Measurements from ENCODE around the gene UBE2I. TPM values are rescaled to one million over a fixed set of nuclear protein-coding genes. Genes with fewer than 3 reads are reported as not detected.

The UBE2I gene
- total RNA-seq, 2 experiments from 2014 or later, result 198 to 199 TPM

- Mint-ChIP-seq H3K27ac (no peak overlapping the region), H3K27me3 (peaks cover 2% of the 10 kb centered on the region), H3K9me3 (no peaks in the 10 kb centered on the region), H3K4me1 (no peaks in the 10 kb centered on the region), H3K4me3 (no peak overlapping the region), H3K36me3 (ENCODE audit: low read depth) (no peaks in the 10 kb centered on the region)
- ChIA-PET CTCF (no interaction called here), POLR2A (no interaction called here)
- no peak for DNase-seq
Observed at GRCh38 chr16:1281517-1281916, 27.9 kb upstream of the UBE2I start.

DNA sequence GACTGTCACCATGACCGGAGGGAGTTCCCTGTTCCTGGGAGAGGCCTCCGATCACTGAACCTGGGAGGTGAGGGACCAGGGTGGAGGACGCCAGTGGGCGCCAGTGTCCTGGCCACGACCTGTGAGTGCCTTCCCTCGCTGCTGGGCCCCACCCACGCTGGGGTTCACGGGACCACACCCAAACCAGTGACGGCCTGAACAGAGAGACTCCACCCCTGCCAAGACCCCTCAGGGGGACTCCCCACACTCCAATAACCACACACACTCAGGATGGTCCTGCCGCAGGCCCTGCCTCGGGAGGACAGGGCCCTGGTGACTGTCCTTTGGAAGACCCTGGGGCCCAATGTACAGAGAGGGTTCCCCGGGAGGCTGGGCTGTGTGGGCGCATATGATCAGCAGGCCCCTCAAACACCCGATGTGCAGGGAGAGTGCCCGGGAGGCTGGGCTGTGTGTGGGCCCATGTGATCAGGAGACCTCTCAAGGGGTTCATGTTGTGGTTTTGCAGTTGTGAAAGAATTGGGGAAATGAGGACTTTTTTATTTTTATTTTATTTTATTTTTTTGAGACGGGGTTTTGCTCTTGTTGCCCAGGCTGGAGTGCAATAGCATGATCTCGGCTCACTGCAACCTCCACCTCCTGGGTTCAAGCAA, 27.0 kb upstream of the UBE2I start:
- ChIA-PET POLR2A (no interaction called here), CTCF (no interaction called here)
- peaks cover 2% of the 10 kb centered on the region for H3K27me3 Mint-ChIP-seq
- H3K36me3 Mint-ChIP-seq (ENCODE audit: low read depth), result no peaks in the 10 kb centered on the region
- no peak overlapping the region for H3K4me3 Mint-ChIP-seq
- DNase-seq, result no peak
- no peaks in the 10 kb centered on the region for H3K9me3 Mint-ChIP-seq
- H3K4me1 Mint-ChIP-seq, result no peaks in the 10 kb centered on the region
- H3K27ac Mint-ChIP-seq, result no peak overlapping the region

- Mint-ChIP-seq H3K27me3 (peaks cover 5% of the 10 kb centered on the region), H3K4me3 (no peak overlapping the region), H3K4me1 (no peaks in the 10 kb centered on the region), H3K9me3 (no peaks in the 10 kb centered on the region), H3K27ac (no peak overlapping the region), H3K36me3 (ENCODE audit: low read depth) (no peaks in the 10 kb centered on the region)
- no peak for DNase-seq
- POLR2A ChIA-PET, result no interaction called here
- CTCF ChIA-PET, result no interaction called here
Observed at GRCh38 chr16:1283296-1283695, 26.1 kb upstream of the UBE2I start.

DNA sequence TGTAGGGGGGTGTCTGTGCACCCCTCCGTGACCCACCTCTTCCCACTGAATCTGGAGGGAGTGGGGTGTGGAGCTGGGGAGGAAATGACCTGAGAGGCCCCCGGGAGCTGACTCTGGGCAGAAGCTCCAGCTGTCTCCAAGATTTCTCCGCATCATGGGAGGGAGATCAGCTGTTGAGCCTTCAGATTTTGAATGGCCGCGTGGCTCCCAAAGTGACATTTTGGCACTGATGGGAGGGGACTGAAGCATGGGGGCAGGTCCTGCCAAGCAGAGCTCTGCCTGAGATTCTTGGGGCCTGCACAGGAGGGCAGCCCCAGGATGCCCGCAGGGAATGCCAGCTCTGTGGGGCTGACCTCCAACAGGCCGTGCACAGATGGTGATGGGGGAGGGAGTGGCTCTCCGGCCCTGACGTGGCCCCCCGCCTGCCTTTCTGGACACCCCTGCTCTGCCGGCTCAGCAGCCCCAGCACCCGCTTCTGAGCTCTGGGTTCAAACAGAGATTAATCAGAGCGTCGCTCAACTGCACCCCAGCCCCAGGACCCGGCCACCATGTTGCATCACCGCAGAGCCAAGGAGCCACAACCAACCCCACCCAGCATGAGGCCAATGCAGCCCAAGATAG, 25.3 kb upstream of the UBE2I start:
- no peak overlapping the region for H3K27ac Mint-ChIP-seq
- no peaks in the 10 kb centered on the region for H3K4me1 Mint-ChIP-seq
- DNase-seq, result no peak
- ChIA-PET POLR2A (no interaction called here), CTCF (interaction anchor here (0.5 kb wide), 1 partner anchor 87 kb away, joined by 3 read pairs; no protein-coding TSS in a partner anchor)
- H3K27me3 Mint-ChIP-seq, result peaks cover 5% of the 10 kb centered on the region
- no peaks in the 10 kb centered on the region for H3K36me3 Mint-ChIP-seq (ENCODE audit: low read depth)
- H3K9me3 Mint-ChIP-seq, result no peaks in the 10 kb centered on the region
- H3K4me3 Mint-ChIP-seq, result no peak overlapping the region

- CTCF ChIA-PET, result interaction anchor here (1.1 kb wide), 1 partner anchor 15 kb away, joined by 3 read pairs; no protein-coding TSS in a partner anchor
- no peaks in the 10 kb centered on the region for H3K9me3 Mint-ChIP-seq
- no peak overlapping the region for H3K4me3 Mint-ChIP-seq
- POLR2A ChIA-PET, result no interaction called here
- no peaks in the 10 kb centered on the region for H3K4me1 Mint-ChIP-seq
- no peak overlapping the region for H3K27ac Mint-ChIP-seq
- no peaks in the 10 kb centered on the region for H3K36me3 Mint-ChIP-seq (ENCODE audit: low read depth)
- peaks cover 16% of the 10 kb centered on the region for H3K27me3 Mint-ChIP-seq
- no peak for DNase-seq
Observed at GRCh38 chr16:1285669-1286512, 23.5 kb upstream of the UBE2I start.

DNA sequence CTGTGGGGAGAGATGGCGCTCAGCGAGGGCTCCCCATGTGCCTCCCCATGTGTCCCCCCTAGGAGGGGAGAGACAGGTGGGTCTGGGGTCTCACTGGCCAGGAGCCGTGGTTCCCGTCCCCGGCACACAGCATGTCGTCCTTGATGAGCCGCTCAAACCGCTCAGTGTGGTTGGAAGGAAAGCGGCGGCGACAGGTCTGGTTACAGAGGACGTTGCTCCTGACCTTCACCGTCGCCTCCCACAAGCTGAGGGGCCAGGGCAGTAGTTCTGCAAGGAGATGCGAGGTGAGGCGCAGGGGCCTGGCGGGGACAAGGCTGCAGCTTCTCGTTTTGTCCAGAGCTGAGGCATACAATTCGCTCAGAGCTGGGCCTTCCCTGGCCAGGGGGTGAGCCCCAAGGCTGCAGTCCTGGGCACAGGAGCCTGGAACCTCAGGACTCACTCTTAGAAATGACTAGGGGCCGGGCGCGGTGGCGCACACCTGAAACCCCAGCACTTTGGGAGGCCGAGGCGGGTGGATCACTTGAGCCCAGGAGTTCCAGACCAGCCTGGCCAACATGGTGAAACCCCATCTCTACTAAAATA, 22.8 kb upstream of the UBE2I start:
- POLR2A ChIA-PET, result no interaction called here
- CTCF ChIA-PET, result interaction anchor here (1.1 kb wide), 1 partner anchor 16 kb away, joined by 3 read pairs; no protein-coding TSS in a partner anchor
- Mint-ChIP-seq H3K36me3 (ENCODE audit: low read depth) (no peaks in the 10 kb centered on the region), H3K27me3 (peaks cover 21% of the 10 kb centered on the region), H3K27ac (no peak overlapping the region), H3K9me3 (no peaks in the 10 kb centered on the region), H3K4me3 (no peak overlapping the region), H3K4me1 (no peaks in the 10 kb centered on the region)
- no peak for DNase-seq

GRCh38 chr16:1287982-1288670, 21.3 kb upstream of the UBE2I start:
- CTCF ChIA-PET, result no interaction called here
- H3K9me3 Mint-ChIP-seq, result no peaks in the 10 kb centered on the region
- POLR2A ChIA-PET, result no interaction called here
- peaks cover 28% of the 10 kb centered on the region for H3K27me3 Mint-ChIP-seq
- no peak overlapping the region for H3K4me3 Mint-ChIP-seq
- no peak overlapping the region for H3K27ac Mint-ChIP-seq
- DNase-seq, result no peak
- no peaks in the 10 kb centered on the region for H3K36me3 Mint-ChIP-seq (ENCODE audit: low read depth)
- no peaks in the 10 kb centered on the region for H3K4me1 Mint-ChIP-seq

- Mint-ChIP-seq H3K36me3 (ENCODE audit: low read depth) (no peaks in the 10 kb centered on the region), H3K9me3 (no peaks in the 10 kb centered on the region), H3K4me3 (no peak overlapping the region), H3K27me3 (peaks cover 31% of the 10 kb centered on the region), H3K4me1 (no peaks in the 10 kb centered on the region), H3K27ac (no peak overlapping the region)
- DNase-seq, result no peak
- CTCF ChIA-PET, result no interaction called here
- POLR2A ChIA-PET, result no interaction called here
Observed at GRCh38 chr16:1288813-1289476, 20.5 kb upstream of the UBE2I start.

- Mint-ChIP-seq H3K36me3 (ENCODE audit: low read depth) (no peaks in the 10 kb centered on the region), H3K4me3 (no peak overlapping the region), H3K9me3 (no peaks in the 10 kb centered on the region), H3K27me3 (peaks cover 36% of the 10 kb centered on the region), H3K4me1 (no peaks in the 10 kb centered on the region), H3K27ac (no peak overlapping the region)
- CTCF ChIA-PET, result interaction anchor here (1.3 kb wide), 1 partner anchor 12 kb away, joined by 3 read pairs; no protein-coding TSS in a partner anchor
- DNase-seq, result no peak
- POLR2A ChIA-PET, result no interaction called here
Observed at GRCh38 chr16:1289477-1289866, 20.0 kb upstream of the UBE2I start.

- no peak for DNase-seq
- CTCF ChIA-PET, result interaction anchor here (1.3 kb wide), 1 partner anchor 11 kb away, joined by 3 read pairs; no protein-coding TSS in a partner anchor
- Mint-ChIP-seq H3K4me3 (no peak overlapping the region), H3K36me3 (ENCODE audit: low read depth) (no peaks in the 10 kb centered on the region), H3K9me3 (no peaks in the 10 kb centered on the region), H3K27ac (no peak overlapping the region), H3K27me3 (peaks cover 37% of the 10 kb centered on the region), H3K4me1 (no peaks in the 10 kb centered on the region)
- POLR2A ChIA-PET, result no interaction called here
Observed at GRCh38 chr16:1290063-1290501, 19.4 kb upstream of the UBE2I start.

- CTCF ChIA-PET, result interaction anchor here (1.3 kb wide), 1 partner anchor 10 kb away, joined by 3 read pairs; no protein-coding TSS in a partner anchor
- Mint-ChIP-seq H3K36me3 (ENCODE audit: low read depth) (no peaks in the 10 kb centered on the region), H3K4me3 (no peak overlapping the region), H3K27me3 (peaks cover 42% of the 10 kb centered on the region), H3K27ac (no peak overlapping the region), H3K4me1 (no peaks in the 10 kb centered on the region), H3K9me3 (no peaks in the 10 kb centered on the region)
- POLR2A ChIA-PET, result no interaction called here
- no peak for DNase-seq
Observed at GRCh38 chr16:1290860-1291575, 18.4 kb upstream of the UBE2I start.

DNA sequence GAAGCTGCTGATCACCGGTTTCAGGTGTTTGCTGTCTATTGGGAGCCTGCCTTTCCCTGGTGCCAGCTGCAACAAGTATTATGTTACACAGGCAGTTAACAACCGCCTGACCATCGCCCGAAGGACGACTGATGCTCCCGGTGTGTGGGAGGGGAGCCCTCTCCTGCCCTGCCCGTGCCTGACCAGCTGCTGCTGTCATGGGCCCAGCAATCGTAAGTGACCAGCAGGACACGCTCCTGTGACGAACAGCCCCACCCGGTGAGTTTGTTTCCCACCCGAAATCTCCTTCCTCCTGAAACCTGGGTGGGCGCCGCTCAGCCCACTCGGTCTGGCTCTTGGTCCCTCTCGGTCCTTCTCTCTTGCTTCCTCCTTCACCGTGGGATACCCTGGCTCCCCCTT, 17.9 kb upstream of the UBE2I start:
- Mint-ChIP-seq H3K9me3 (no peaks in the 10 kb centered on the region), H3K36me3 (ENCODE audit: low read depth) (no peaks in the 10 kb centered on the region), H3K4me3 (no peak overlapping the region), H3K27me3 (peaks cover 42% of the 10 kb centered on the region), H3K4me1 (no peaks in the 10 kb centered on the region), H3K27ac (no peak overlapping the region)
- POLR2A ChIA-PET, result no interaction called here
- DNase-seq, result no peak
- CTCF ChIA-PET, result no interaction called here

Data from activated CD4-positive, alpha-beta memory T cell treated with anti-CD3 and anti-CD28 coated beads, Interleukin-2, amount 10 ng/mL, durations not matched to agents 7 days and 5 days (primary cell).